Body of pancreas (tissue), 4 donors: ENCODE results near the gene CSH2.
"Not testable (repeated sequence)": the region's sequence is repeated elsewhere in the genome, so short reads cannot be mapped to it uniquely, and the experiment has no call there.

Experiments used
- CTCF ChIP-seq, 7 experiments: fragments of 450-650 bp in 4 of 7; fragments of 200-600 bp in 3 of 7; sonication (generic) in 3 of 7; IDR thresholded peaks; one replicate each; pipeline ENCODE4 v1.5.1; 2016 to 2019; ENCODE audit warnings: antibody characterized with exemption in 7 of 7
- POLR2A ChIP-seq, 3 donors: fragments of 450-650 bp; IDR thresholded peaks; one replicate each; pipeline ENCODE4 v1.6.1; 2016; ENCODE audit warnings: antibody characterized with exemption in 3 of 3, mild to moderate bottlenecking in 2 of 3

DNA sequence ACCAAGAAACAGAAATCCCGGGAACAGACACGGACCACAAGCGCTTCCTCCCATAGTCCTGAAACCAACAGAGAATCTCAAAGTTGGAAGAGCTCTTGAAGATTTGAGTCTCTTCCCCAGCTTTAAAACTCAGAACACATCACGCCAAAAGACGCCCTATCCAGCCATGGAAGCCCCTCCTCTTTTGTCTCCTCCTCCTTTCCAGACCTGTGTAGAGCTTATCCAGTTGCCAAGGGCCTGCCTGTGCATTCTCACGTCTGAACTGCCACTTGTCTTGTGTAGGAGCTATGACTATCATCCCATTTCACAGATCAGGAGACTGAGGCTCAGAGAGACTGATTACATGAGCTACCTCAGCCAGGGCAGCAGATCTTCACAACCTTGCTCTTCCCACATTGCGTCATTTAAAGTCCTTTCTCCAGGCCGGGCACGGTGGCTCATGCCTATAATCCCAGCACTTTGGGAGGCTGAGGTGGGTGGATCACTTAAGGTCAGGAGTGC is 9.2 kb upstream of the CSH2 start:
- not testable (repeated sequence) for TF ChIP-seq CTCF, POLR2A (IDR thresholded peaks at IDR 0.05)
